Measurements from ENCODE around the gene SDR42E1. TPM values are rescaled to one million over a fixed set of nuclear protein-coding genes. Genes with fewer than 3 reads are reported as not detected.

Gene SDR42E1
- total and polyA plus RNA-seq, 2 of the 8 experiments (the other 6 are each of a cell fraction or from before 2014, with no cell fraction given): 0.03 TPM; not detected in 1

- Histone ChIP-seq H4K91ac (replicated peaks; ENCODE audit: insufficient read length, low read length) (no peak overlapping the region), H3K4me1 (replicated peaks in 1 of 4; ENCODE audit: control insufficient read depth in 3 of 4, insufficient read depth in 4 of 4, low read length in 3 of 4) (no peaks in the 10 kb centered on the region), H4K5ac (ENCODE audit: insufficient read length, low read depth, low read length) (no peak overlapping the region), H3K23me2 (ENCODE audit: low read depth, low read length) (no peaks in the 10 kb centered on the region), H4K20me1 (replicated peaks in 1 of 2; ENCODE audit: control insufficient read depth in 1 of 2, insufficient read depth in 2 of 2, low read length in 2 of 2) (no peaks in the 10 kb centered on the region), H2BK15ac (ENCODE audit: low read length) (no peak overlapping the region), H3K36me3 (ENCODE audit: control insufficient read depth in 2 of 4, insufficient read depth in 4 of 4, low read length in 3 of 4) (no peaks in the 10 kb centered on the region), H2BK5ac (ENCODE audit: low read depth, low read length) (no peak overlapping the region), H3K79me1 (ENCODE audit: low read depth, low read length) (no peaks in the 10 kb centered on the region), H2BK20ac (ENCODE audit: low read length) (no peak overlapping the region), H3K4ac (replicated peaks; ENCODE audit: insufficient read length, low read depth, low read length) (no peak overlapping the region), H3K18ac (ENCODE audit: extremely low read depth, low read length) (no peak overlapping the region), H2BK12ac (ENCODE audit: low read depth, low read length) (no peak overlapping the region), H3K4me2 (ENCODE audit: insufficient read depth in 1 of 2, low read depth in 2 of 2, low read length in 2 of 2) (no peak overlapping the region), H2AFZ (ENCODE audit: low read length) (no peak overlapping the region), H4K8ac (ENCODE audit: extremely low read depth, insufficient read depth, low read length) (no peak overlapping the region), H3K14ac (ENCODE audit: insufficient read length) (no peak overlapping the region), H3K4me3 (ENCODE audit: extremely low read depth in 1 of 4, insufficient read depth in 2 of 4, low read depth in 3 of 4, low read length in 4 of 4) (no peak overlapping the region), H3K27me3 (replicated peaks in 1 of 4; ENCODE audit: control insufficient read depth in 3 of 4, extremely low read depth in 1 of 4, insufficient read depth in 3 of 4, low read length in 3 of 4) (peaks cover 0 to 1% (median 0%) of the 10 kb centered on the region in 4 experiments; a peak in 1 of 7 replicates), H3K27ac (ENCODE audit: low read depth, low read length) (no peak overlapping the region), H3K56ac (replicated peaks; ENCODE audit: insufficient read length, low read depth, low read length) (no peak overlapping the region), H3K23ac (ENCODE audit: insufficient read length) (no peak overlapping the region), H3K79me2 (ENCODE audit: control insufficient read depth in 1 of 2, insufficient read depth in 2 of 2, low read length in 2 of 2) (no peaks in the 10 kb centered on the region), H2BK120ac (replicated peaks; ENCODE audit: low read depth, low read length) (no peak overlapping the region), H3K9me3 (ENCODE audit: insufficient read depth in 2 of 2, low read depth in 1 of 2, low read length in 1 of 2) (no peaks in the 10 kb centered on the region), H2AK5ac (ENCODE audit: low read depth, low read length) (no peak overlapping the region), H3K9ac (replicated peaks in 1 of 4; ENCODE audit: extremely low read depth in 1 of 4, low read depth in 3 of 4, low read length in 3 of 4) (no peak overlapping the region)
- ChIA-PET POLR2A (ENCODE audit: partially characterized antibody) (no interaction called here), CTCF (ENCODE audit: partially characterized antibody) (interaction anchor here (1.0 kb wide), 1 partner anchor 8 kb away, joined by 5 read pairs; no protein-coding TSS in a partner anchor)
- 87% methylated on average over 3 of the region's 3 CpGs; no CpG with 5 or more reads in 1 of the 2 experiments for WGBS, 2 experiments (ENCODE audit: extremely low coverage in 1 of 2, insufficient coverage in 1 of 2, insufficient read length in 1 of 2, insufficient replicate concordance in 2 of 2, low coverage in 1 of 2, low lambda C conversion rate in 2 of 2, missing lambda C conversion rate in 1 of 2)
- FAIRE-seq (no peak), DNase-seq (ENCODE audit: low read depth in 1 of 2, low spot score in 2 of 2) (no peak)
- no peak for TF ChIP-seq RXRA (IDR thresholded peaks at IDR 0.05; ENCODE audit: insufficient read depth, low read depth, low read length)
- no peak for TF ChIP-seq SIX5 (IDR thresholded peaks at IDR 0.05; ENCODE audit: low read depth, low read length)
- no peak for TF ChIP-seq RBBP5 (IDR thresholded peaks at IDR 0.05; ENCODE audit: borderline replicate concordance, low read depth, low read length)
- no peak for TF ChIP-seq BCL11A (IDR thresholded peaks at IDR 0.05; ENCODE audit: low read depth in 2 of 2, low read length in 2 of 2)
- no peak for TF ChIP-seq TAF7 (optimal IDR thresholded peaks at IDR 0.05; ENCODE audit: borderline replicate concordance, low read depth, low read length)
- no peak for TF ChIP-seq ATF3 (IDR thresholded peaks at IDR 0.05; ENCODE audit: insufficient read depth, low read depth, low read length)
- no peak for TF ChIP-seq EGR1 (IDR thresholded peaks at IDR 0.05; ENCODE audit: borderline replicate concordance, low read depth, low read length)
- TF ChIP-seq USF2 (IDR thresholded peaks at IDR 0.05; ENCODE audit: low read length): no peak
- TF ChIP-seq SUZ12 (IDR thresholded peaks at IDR 0.05; ENCODE audit: low read length): no peak
- no peak for TF ChIP-seq ATF2 (IDR thresholded peaks at IDR 0.05; ENCODE audit: low read length)
- no peak for TF ChIP-seq HDAC6 (IDR thresholded peaks at IDR 0.05; ENCODE audit: low read depth, low read length)
Measured at GRCh38 chr16:82056550-82056896, 45.3 kb upstream of the SDR42E1 start.

All from H1 (cell line).